ENCODE data around the gene ADPRS.

Gene ADPRS

DNA sequence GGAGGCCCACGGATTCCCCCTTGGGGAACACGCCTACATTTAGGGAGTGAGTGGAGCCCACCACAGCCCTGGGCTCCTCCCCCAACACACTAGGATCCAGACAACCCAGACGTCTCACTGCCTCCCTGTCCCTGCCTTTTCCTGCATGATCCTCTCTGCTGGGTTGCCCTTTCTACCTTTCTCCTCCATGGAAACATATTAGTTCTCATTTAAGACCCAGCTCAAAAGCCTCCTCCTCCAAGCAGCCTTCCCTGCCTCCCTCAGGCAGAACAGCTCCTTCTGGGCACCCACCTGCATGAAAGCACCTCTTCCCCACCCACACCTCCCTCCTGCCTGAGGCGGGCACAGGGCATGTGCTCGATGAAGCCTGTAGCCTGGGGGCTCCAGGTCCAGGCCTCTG lies 25.7 kb downstream of the ADPRS start:
- no peak for TF ChIP-seq TAF1 (IDR thresholded peaks at IDR 0.05; ENCODE audit: borderline replicate concordance, insufficient read depth, low read length)
- no peak for TF ChIP-seq SIN3A (IDR thresholded peaks at IDR 0.05; ENCODE audit: borderline replicate concordance, insufficient read depth, low read length)
- no peak for TF ChIP-seq POLR2AphosphoS5 (IDR thresholded peaks at IDR 0.05; ENCODE audit: low read depth, low read length)
- no peak for TF ChIP-seq FOXP2 (optimal IDR thresholded peaks at IDR 0.05; ENCODE audit: borderline replicate concordance, extremely low read depth, extremely low read length, insufficient read depth)
- TF ChIP-seq, protein P1, sequence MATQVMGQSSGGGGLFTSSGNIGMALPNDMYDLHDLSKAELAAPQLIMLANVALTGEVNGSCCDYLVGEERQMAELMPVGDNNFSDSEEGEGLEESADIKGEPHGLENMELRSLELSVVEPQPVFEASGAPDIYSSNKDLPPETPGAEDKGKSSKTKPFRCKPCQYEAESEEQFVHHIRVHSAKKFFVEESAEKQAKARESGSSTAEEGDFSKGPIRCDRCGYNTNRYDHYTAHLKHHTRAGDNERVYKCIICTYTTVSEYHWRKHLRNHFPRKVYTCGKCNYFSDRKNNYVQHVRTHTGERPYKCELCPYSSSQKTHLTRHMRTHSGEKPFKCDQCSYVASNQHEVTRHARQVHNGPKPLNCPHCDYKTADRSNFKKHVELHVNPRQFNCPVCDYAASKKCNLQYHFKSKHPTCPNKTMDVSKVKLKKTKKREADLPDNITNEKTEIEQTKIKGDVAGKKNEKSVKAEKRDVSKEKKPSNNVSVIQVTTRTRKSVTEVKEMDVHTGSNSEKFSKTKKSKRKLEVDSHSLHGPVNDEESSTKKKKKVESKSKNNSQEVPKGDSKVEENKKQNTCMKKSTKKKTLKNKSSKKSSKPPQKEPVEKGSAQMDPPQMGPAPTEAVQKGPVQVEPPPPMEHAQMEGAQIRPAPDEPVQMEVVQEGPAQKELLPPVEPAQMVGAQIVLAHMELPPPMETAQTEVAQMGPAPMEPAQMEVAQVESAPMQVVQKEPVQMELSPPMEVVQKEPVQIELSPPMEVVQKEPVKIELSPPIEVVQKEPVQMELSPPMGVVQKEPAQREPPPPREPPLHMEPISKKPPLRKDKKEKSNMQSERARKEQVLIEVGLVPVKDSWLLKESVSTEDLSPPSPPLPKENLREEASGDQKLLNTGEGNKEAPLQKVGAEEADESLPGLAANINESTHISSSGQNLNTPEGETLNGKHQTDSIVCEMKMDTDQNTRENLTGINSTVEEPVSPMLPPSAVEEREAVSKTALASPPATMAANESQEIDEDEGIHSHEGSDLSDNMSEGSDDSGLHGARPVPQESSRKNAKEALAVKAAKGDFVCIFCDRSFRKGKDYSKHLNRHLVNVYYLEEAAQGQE (IDR thresholded peaks at IDR 0.05; ENCODE audit: insufficient read depth in 1 of 2, low read depth in 2 of 2, low read length in 2 of 2), result no peak

DNA sequence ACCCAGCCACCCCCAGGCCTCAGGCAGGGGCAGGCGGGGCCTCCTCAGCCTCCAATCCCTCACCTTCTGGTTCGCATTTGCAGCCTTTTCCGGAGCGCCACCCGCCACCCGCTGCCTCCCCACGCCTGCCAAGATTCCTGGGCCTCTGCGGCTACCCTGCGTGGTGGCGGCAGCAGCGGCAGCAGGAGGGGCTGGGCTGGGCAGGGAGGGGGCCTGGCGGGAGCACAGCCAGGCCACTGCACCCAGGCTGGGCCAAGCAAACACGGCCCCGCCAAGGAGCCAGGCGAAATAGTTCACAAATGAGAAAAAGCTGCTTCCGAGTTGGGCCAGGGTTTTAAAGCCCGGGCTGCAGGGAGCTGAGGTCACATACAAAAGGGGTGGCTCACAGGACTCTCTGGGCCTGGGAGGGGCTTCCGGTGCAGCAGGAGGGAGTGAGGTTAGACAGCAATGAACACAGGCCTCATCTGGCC lies 26.5 kb downstream of the ADPRS start:
- no peak for TF ChIP-seq POLR2AphosphoS5 (IDR thresholded peaks at IDR 0.05; ENCODE audit: low read depth, low read length)
- no peak for TF ChIP-seq FOXP2 (optimal IDR thresholded peaks at IDR 0.05; ENCODE audit: borderline replicate concordance, extremely low read depth, extremely low read length, insufficient read depth)
- no peak for TF ChIP-seq SIN3A (IDR thresholded peaks at IDR 0.05; ENCODE audit: borderline replicate concordance, insufficient read depth, low read length)
- no peak for TF ChIP-seq TAF1 (IDR thresholded peaks at IDR 0.05; ENCODE audit: borderline replicate concordance, insufficient read depth, low read length)
- TF ChIP-seq, protein P1 (IDR thresholded peaks at IDR 0.05; ENCODE audit: insufficient read depth in 1 of 2, low read depth in 2 of 2, low read length in 2 of 2), result no peak

DNA sequence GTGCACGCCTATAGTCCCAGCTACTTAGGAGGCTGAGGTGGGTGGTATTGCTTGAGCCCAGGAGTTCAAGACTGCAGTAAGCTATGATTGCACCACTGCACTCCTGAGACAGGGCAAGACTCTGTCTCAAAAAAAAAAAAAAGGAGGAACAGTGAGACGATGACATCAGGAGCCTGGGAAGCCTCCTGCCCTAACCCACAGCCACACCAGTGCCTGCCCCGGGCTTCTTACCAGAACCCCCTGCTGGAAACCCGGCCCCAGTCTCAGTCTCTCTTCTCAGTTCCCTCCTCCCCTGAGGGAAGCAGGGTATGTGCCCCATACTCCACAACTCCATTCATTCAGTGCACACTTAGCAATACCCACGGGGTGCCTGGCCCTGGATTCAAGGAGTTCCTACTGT lies 27.2 kb downstream of the ADPRS start:
- TF ChIP-seq TAF1 (IDR thresholded peaks at IDR 0.05; ENCODE audit: borderline replicate concordance, insufficient read depth, low read length), result no peak
- no peak for TF ChIP-seq POLR2AphosphoS5 (IDR thresholded peaks at IDR 0.05; ENCODE audit: low read depth, low read length)
- TF ChIP-seq, protein P1 (IDR thresholded peaks at IDR 0.05; ENCODE audit: insufficient read depth in 1 of 2, low read depth in 2 of 2, low read length in 2 of 2), result no peak
- TF ChIP-seq FOXP2 (optimal IDR thresholded peaks at IDR 0.05; ENCODE audit: borderline replicate concordance, extremely low read depth, extremely low read length, insufficient read depth), result no peak
- no peak for TF ChIP-seq SIN3A (IDR thresholded peaks at IDR 0.05; ENCODE audit: borderline replicate concordance, insufficient read depth, low read length)

DNA sequence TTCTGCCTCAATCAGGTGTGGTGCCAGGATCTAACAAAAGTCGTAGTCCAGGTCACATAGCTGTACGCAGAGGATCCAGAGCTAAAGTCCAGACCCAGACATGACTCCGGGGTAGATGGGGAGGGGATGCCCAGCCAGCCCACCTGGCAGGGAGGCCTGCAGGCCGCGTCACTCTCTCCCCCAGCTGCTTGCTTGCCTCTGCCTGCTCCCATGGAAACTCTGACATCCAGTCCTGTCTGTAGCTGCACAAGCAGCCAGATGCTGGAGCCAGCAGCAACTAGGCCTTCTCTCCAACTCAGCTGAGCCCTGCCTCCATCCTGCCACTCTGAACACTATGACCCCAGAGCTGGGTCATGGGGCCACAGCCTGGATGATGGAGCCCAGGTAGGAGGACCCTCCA lies 28.2 kb downstream of the ADPRS start:
- TF ChIP-seq POLR2AphosphoS5 (IDR thresholded peaks at IDR 0.05; ENCODE audit: low read depth, low read length), result no peak
- TF ChIP-seq, protein P1 (IDR thresholded peaks at IDR 0.05; ENCODE audit: insufficient read depth in 1 of 2, low read depth in 2 of 2, low read length in 2 of 2), result no peak
- no peak for TF ChIP-seq FOXP2 (optimal IDR thresholded peaks at IDR 0.05; ENCODE audit: borderline replicate concordance, extremely low read depth, extremely low read length, insufficient read depth)
- no peak for TF ChIP-seq TAF1 (IDR thresholded peaks at IDR 0.05; ENCODE audit: borderline replicate concordance, insufficient read depth, low read length)
- TF ChIP-seq SIN3A (IDR thresholded peaks at IDR 0.05; ENCODE audit: borderline replicate concordance, insufficient read depth, low read length), result no peak
